Epithelial cell of prostate (primary cell): ENCODE results near the gene C22orf15.

Source experiments
- DNase-seq: peaks from one replicate; pipeline ENCODE4 v3.0.0-alpha.2; 2011; ENCODE audit warnings: low read depth, low spot score
- H3K27ac ChIP-seq: fragments of 450-650 bp; 2 replicates; pipeline ENCODE4 v1.5.1; 2017; ENCODE audit warnings: mild to moderate bottlenecking

The C22orf15 gene

DNA sequence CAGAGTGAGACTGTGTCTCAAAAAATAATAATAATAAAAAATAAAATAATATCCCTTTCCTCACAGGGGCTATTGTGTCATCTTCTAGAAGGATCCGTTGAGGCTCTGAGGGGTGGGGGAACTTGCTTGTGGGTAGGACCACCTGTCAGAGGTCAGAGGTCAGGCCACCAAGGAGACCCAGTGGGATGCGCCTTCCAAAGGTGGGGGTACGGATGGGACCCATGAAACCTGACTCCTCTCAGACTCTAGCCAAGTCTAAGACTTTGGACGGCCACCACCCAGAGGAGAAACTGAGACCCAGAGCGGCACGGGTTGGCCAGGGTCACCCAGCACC is 9.5 kb downstream of the C22orf15 start:
- no peak overlapping the region for H3K27ac ChIP-seq
- no peak for DNase-seq

DNA sequence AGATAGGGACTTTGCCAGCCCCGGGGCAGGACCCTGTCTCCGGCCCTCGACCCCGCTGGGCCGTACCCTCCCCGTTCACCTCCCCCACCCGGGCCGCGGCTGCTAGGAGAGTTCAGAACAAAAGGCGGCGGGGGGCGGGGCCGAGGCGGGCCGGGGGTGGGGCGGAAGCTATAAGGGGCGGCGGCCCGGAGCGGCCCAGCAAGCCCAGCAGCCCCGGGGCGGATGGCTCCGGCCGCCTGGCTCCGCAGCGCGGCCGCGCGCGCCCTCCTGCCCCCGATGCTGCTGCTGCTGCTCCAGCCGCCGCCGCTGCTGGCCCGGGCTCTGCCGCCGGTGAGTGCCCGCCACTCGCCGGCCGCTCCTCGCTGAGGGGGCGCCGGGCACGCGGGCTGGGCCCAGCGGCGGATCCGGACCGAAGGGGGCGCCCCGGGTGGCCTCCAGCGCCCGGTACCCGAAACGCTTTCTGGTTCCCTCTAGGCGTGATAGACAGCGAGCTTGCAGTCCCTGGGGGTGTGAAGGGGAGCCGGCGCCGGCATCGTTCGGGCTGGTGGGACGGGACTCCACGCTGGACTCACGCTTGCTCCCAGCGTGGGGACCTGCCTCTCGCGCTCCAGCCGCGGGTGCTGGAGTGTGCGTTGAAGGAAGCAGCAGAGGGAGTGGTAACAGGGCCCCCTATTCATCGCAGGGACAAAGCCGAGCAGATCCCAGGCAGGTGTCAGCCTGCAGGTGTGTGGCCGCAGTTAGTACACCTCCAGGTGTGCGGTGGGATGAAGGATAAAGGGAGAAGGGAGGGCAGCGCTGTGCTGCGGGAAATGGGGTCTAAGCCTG is 10.1 kb downstream of the C22orf15 start, which contains the start of gene MMP11:
TSS of gene MMP11 (plus strand) at position 201 of the 825 bp plus-strand sequence. CDS start at position 223, 22 bp downstream.
- no peak within 1 kb of the TSS for H3K27ac ChIP-seq

GRCh38 chr22:23773483-23774113 is 10.8 kb downstream of the C22orf15 start:
- no peak overlapping the region for H3K27ac ChIP-seq
- no peak for DNase-seq

More for the DNA sequence above, 10.1 kb downstream of the C22orf15 start, which contains the start of gene MMP11:
- no peak for DNase-seq

- no peak overlapping the region for H3K27ac ChIP-seq
- DNase-seq: no peak
Measured at GRCh38 chr22:23774114-23774921, 11.5 kb downstream of the C22orf15 start.

DNA sequence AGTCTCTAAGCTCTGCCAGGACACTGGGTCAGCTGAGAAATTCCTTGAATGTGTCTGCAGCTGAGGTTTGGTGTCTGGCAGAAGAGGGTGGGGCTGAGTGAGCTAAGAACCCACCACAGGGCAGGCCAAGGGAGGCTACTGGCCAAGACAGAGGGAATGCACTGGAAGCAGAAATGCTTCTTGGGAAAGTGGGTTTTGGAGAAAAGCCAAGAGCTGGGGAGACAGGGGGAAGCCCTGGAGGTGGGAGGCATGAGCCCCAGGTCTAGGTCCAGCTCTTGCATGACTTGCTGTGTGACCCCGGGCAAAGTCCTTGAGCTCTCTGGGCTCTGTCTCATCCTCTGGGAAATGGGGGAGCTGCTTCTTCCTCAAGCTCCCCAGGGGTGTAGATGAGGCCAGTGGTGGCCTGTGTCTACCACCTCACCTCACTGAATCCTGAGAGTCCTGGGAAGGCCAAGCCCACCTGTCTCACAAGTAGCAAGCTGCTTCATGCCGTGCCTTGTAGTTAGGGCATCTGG is 12.2 kb downstream of the C22orf15 start:
- DNase-seq: no peak
- H3K27ac ChIP-seq: no peak overlapping the region

DNA sequence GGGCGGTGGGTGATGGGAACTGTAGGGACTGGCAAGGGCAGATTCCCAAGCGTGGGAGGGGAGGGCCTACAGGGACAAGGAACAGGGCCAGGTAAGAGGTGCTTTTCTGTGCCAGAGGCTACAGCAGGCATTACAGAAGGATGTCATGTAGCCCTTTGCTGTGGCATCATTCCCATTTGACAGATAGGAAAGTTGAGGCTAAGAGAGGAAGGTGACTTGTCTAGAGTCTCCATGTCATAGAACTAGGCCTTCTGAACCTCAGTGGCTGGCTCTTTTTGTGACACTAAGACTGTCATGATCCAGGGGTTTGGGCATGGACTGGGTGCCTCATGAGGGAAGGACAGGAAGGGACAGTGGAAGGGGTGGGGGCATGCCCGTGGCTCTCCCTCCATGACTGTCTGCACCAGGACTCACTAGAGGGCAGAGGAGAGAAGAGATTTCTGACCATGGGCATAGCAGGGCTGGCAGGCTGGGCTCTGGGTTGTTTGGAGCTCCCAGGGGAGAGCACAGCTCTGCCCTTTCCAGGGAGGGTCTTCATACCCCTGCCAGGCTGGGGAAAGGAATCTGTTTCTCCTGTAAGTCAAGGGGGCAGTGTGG is 13.1 kb downstream of the C22orf15 start:
- no peak overlapping the region for H3K27ac ChIP-seq
- no peak for DNase-seq

DNA sequence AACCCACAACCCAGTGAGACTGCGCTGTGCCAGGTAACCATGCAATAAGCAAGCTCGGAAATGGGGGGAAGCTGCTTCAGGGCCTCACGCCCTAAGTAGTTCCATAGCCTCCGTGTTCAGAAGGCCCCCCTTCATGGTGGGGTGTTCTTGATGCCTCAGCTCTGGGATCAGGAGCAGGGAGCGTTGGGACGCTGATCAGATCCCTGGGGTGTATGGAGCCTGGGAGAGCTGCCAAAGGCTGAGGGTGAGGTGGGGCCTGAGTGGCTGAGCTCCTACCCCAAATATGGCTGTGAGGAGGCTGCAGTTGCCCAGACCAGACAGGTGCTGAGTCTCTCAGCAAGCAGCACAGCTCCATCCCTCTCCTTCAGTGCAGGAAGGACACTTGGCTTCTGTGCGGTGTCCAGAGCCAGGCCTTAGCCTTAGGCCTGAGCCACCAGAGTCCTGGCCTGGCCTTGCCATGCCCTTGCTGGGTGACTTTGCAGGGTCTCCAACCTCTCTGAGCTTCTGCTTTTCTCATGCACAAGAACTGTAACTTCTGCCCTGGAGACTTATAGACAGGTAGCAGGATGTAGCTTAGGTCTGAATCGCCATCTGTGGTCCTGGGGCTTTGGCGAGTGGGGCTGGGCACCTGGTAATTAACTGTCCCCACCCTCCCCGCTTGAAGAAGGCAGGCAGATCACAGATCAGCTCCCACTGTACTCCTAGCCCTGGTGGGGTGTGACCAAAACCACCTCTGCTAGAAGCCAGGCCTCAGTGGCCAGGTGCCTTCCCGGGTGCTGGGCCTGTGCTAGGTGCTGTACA is 15.2 kb downstream of the C22orf15 start:
- no peak for DNase-seq
- H3K27ac ChIP-seq: no peak overlapping the region

GRCh38 chr22:23778577-23778900 is 15.7 kb downstream of the C22orf15 start:
- no peak overlapping the region for H3K27ac ChIP-seq
- no peak for DNase-seq

- no peak overlapping the region for H3K27ac ChIP-seq
- DNase-seq: no peak
Measured at GRCh38 chr22:23779083-23779482, 16.3 kb downstream of the C22orf15 start.

- no peak overlapping the region for H3K27ac ChIP-seq
- DNase-seq: no peak
Measured at GRCh38 chr22:23779731-23780130, 16.9 kb downstream of the C22orf15 start.

DNA sequence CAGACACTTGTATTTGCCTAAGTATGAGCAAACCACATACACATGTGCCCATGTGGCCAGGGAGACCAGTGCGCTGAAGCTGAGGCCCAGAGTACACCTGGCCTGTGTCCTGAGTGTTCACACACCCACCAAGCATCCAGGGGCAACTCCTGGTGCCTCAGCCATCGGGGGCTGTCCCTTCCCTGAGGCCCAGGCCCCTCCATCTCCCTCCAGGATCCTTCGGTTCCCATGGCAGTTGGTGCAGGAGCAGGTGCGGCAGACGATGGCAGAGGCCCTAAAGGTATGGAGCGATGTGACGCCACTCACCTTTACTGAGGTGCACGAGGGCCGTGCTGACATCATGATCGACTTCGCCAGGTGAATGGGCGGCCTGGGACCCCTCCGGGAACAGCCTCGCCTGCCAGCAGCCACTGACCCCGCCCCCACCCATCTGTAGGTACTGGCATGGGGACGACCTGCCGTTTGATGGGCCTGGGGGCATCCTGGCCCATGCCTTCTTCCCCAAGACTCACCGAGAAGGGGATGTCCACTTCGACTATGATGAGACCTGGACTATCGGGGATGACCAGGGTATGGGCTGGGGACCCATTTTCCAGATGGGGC is 17.5 kb downstream of the C22orf15 start:
- DNase-seq: no peak
- H3K27ac ChIP-seq: no peak overlapping the region

DNA sequence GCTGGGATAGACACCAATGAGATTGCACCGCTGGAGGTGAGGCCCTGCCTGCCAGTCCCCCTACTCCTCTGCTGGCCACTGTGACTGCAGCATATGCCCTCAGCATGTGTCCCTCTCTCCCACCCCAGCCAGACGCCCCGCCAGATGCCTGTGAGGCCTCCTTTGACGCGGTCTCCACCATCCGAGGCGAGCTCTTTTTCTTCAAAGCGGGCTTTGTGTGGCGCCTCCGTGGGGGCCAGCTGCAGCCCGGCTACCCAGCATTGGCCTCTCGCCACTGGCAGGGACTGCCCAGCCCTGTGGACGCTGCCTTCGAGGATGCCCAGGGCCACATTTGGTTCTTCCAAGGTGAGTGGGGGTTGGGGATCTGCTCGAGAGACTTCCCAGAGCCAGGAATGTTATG is 18.3 kb downstream of the C22orf15 start:
- no peak for DNase-seq
- no peak overlapping the region for H3K27ac ChIP-seq

GRCh38 chr22:23781511-23782183 is 18.9 kb downstream of the C22orf15 start:
- peak; percentile 12 for DNase-seq

GRCh38 chr22:23782252-23782651 is 19.5 kb downstream of the C22orf15 start:
- DNase-seq: no peak
- H3K27ac ChIP-seq: no peak overlapping the region

More at GRCh38 chr22:23781511-23782183, 18.9 kb downstream of the C22orf15 start:
- H3K27ac ChIP-seq: no peak overlapping the region

DNA sequence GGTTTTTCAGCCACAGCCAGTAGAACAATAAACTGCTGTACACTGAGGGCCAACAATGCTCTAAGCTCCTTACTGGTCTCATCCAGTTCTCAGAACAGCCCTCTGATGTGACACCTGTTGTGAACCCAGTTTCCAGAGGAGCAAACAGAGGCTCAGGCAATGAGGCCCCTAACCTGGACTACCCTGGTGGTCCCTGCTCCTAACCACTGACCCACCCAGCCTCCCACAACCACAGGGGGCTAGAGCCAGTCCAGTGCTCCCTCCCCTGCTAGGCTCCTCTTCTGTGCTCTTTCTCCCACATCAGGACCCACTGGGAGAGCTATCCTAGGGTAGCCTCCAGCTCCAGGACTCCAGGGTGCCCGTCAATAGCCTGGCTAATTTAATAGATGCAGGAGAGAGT is 19.9 kb downstream of the C22orf15 start:
- H3K27ac ChIP-seq: no peak overlapping the region
- no peak for DNase-seq

GRCh38 chr22:23783265-23784150 is 20.7 kb downstream of the C22orf15 start:
- no peak for DNase-seq
- H3K27ac ChIP-seq: no peak overlapping the region

GRCh38 chr22:23784215-23784732 is 21.5 kb downstream of the C22orf15 start:
- DNase-seq: no peak
- no peak overlapping the region for H3K27ac ChIP-seq
